Adrenal gland (tissue), 12 donors: ENCODE data around the gene HHIPL1. TPM values are rescaled to one million over a fixed set of nuclear protein-coding genes. Genes with fewer than 3 reads are reported as not detected.

Experiments used
- DNase-seq, 7 donors: peaks; one replicate each; pipeline ENCODE4 v3.0.0-alpha.2; 2019 to 2020
- H3K27ac ChIP-seq, 5 donors: fragments of 200-600 bp; sonication (generic) in 4 of 5; 1 replicate in 3 of 5; 2 replicates in 2 of 5; pipeline versions ENCODE4 v1.5.1 to v1.8.0; 2016 to 2020; ENCODE audit warnings: mild to moderate bottlenecking in 1 of 5
- H3K27me3 ChIP-seq: fragments of 200-600 bp; 2 replicates; pipeline ENCODE4 v1.8.0; 2021
- H3K36me3 ChIP-seq, 2 donors: fragments of 200-600 bp; replicated peaks in 1 of 2; 1 replicate in 1 of 2; 2 replicates in 1 of 2; pipeline versions ENCODE4 v1.5.1 to v1.8.0; 2018 to 2022
- H3K4me1 ChIP-seq, 2 donors: fragments of 200-600 bp; replicated peaks in 1 of 2; 1 replicate in 1 of 2; 2 replicates in 1 of 2; pipeline versions ENCODE4 v1.5.1 to v1.8.0; 2018 to 2021
- H3K4me3 ChIP-seq, 4 donors: fragments of 200-600 bp; sonication (generic) in 3 of 4; one replicate each; pipeline ENCODE4 v1.5.1; 2016 to 2018
- H3K9me3 ChIP-seq, 3 donors: fragments of 200-600 bp; sonication (generic) in 1 of 3; replicated peaks in 1 of 3; 1 replicate in 2 of 3; 2 replicates in 1 of 3; pipeline versions ENCODE4 v1.5.1 to v1.8.0; 2016 to 2021
- CTCF ChIP-seq, 6 experiments: fragments of 450-650 bp in 4 of 6; fragments of 200-600 bp in 2 of 6; sonication (generic) in 1 of 6; IDR thresholded peaks; 1 replicate in 5 of 6; 2 replicates in 1 of 6; pipeline versions ENCODE4 v1.5.1 to v1.8.0; 2016 to 2021; ENCODE audit warnings: antibody characterized with exemption in 6 of 6, mild to moderate bottlenecking in 2 of 6, moderate library complexity in 1 of 6
- POLR2A ChIP-seq, 2 donors: fragments of 450-650 bp; IDR thresholded peaks; one replicate each; pipeline ENCODE4 v1.6.1; 2017; ENCODE audit warnings: antibody characterized with exemption in 2 of 2, mild to moderate bottlenecking in 2 of 2, moderate library complexity in 1 of 2
- WGBS, 4 donors: extraction: QIAGEN DNeasy Blood & Tissue Kit in 2 of 4; methylation state at CpG; one replicate each; pipeline versions ENCODE4 v1.1.5 to v1.1.7; 2013 to 2017; 5-methylcytosine and 5-hydroxymethylcytosine counted together
- intact Hi-C, 2 donors: fragments of 100-400 bp; cut with DNase I; formaldehyde crosslinking; loops; one replicate each; pipeline versions ENCODE4 v1.14.1 to v1.15.0; 2022 to 2023
- polyA plus RNA-seq, 3 donors: library from polyadenylated mRNA; stranded (reverse); fragments of 200-250 nt in 2 of 3; fragments of 350-450 nt in 1 of 3; fragmentation: Illumina TruSeq in 1 of 3; extraction: RNeasy Lipid Tissue Mini Kit (QIAGEN cat#74804) in 1 of 3; gene quantifications; one replicate each; pipeline ENCODE4 v1.2.3, GENCODE V29; 2013 to 2014
- total RNA-seq, 9 donors: library from RNA; depleted of rRNA in 4 of 9; stranded (reverse); fragments of >200 nt in 4 of 9; fragments of 120-200 nt in 1 of 9; fragmentation: NEBNext Ultra II Directional in 1 of 9; extraction: Animal tissue kit (Norgen Biotek cat#: 25700) in 1 of 9; gene quantifications; one replicate each; pipeline versions ENCODE4 v1.1.0 to v1.2.4, GENCODE V29; 2013 to 2023
- donor health status: healthy with polysubstance abuse.
- donor health status: Bipolar disorder and iron deficiency.
- donor health status: DM: yes; HTN: yes; CAD: no.
- donor health status: DM: no; HTN: no; CAD: no.
- donor health status: DM: no; HTN: no; CAD: no.
- donor health status: DM: yes; HTN: yes; CAD: no.

The HHIPL1 gene
- total and polyA plus RNA-seq, 12 donors = 0.20 to 2.9 (median 1.3) TPM

DNA sequence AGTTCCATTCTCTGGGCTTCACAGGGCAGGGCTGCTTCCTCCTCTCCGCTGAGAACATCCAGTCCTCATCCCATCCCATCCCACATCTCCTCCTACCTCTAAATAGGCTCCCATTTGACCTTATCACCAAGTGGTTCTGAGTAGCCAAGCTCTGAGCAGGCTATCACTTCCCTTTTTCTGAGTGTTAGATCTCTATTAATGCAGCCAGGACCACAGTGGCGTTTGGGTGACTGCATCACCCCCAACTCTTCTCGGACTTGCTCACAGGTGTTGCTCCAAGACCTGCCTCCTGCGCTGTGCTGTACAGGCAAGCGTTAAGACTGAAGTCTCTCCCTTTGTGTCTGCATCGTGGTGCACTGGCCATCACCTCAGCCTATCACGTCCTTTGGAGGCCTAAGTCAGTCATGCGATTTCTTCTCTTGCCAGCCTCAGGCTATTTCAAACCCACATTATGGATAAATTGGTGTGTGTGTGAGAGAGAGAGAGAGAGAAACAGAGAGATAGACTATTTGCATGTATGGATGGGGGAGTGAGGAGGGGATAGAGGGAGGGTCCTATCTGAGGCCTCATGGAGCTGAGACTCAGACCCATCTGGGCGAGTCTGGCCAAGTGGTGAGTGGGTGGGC is 12.4 kb upstream of the HHIPL1 start:
- Histone ChIP-seq H3K4me3 (no peak overlapping the region), H3K27ac (no peak overlapping the region), H3K36me3 (no peaks in the 10 kb centered on the region), H3K27me3 (no peaks in the 10 kb centered on the region), H3K4me1 (no peaks in the 10 kb centered on the region), H3K9me3 (no peaks in the 10 kb centered on the region)
- no peak for DNase-seq
- no peak for TF ChIP-seq CTCF (IDR thresholded peaks at IDR 0.05)
- 83 to 96% (median 88%) methylated on average over 9 of the region's 9 CpGs for WGBS, 4 donors
- intact Hi-C loops = loop anchor here in 1 of 2 donors (5.0 kb wide), 1 partner anchor 115 kb away; no protein-coding TSS in a partner anchor

- Histone ChIP-seq H3K27ac (no peak overlapping the region), H3K36me3 (no peaks in the 10 kb centered on the region), H3K4me1 (no peaks in the 10 kb centered on the region), H3K27me3 (no peaks in the 10 kb centered on the region), H3K9me3 (no peaks in the 10 kb centered on the region), H3K4me3 (no peak overlapping the region)
- intact Hi-C loops = loop anchor here in 1 of 2 donors (5.0 kb wide), 1 partner anchor 116 kb away; no protein-coding TSS in a partner anchor
- 85 to 89% (median 86%) methylated on average over 2 to 3 of the region's 3 CpGs for WGBS, 4 donors
- no peak for TF ChIP-seq CTCF (IDR thresholded peaks at IDR 0.05)
- no peak for TF ChIP-seq POLR2A (IDR thresholded peaks at IDR 0.05)
- DNase-seq = no peak
Measured at GRCh38 chr14:99633141-99633540, 11.8 kb upstream of the HHIPL1 start.

DNA sequence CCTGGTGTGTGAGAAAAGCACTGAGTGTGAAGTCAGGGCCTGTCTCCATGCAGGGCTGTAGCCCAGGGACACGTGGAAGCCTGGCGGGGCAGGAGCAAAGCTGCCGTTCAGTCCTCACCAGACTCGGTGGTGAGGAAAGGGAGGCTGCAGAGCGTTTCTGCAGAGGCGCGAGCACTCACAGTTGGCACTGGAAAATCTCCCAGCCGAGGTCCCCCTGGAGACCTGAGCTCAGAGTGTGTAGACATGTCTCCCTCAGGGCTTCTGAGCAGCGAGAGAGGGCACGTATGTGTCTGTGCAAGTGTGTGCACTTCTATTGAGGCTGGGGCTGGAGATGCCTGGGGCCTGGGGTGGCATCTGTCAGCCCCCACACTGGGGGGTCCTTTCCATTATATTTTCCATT is 11.0 kb upstream of the HHIPL1 start:
- no peaks in the 10 kb centered on the region for H3K9me3 ChIP-seq
- no peak overlapping the region for H3K27ac ChIP-seq
- H3K36me3 ChIP-seq = no peaks in the 10 kb centered on the region
- intact Hi-C loops = loop anchor here in 1 of 2 donors (5.0 kb wide), 1 partner anchor 117 kb away; no protein-coding TSS in a partner anchor
- H3K4me1 ChIP-seq = no peaks in the 10 kb centered on the region
- H3K4me3 ChIP-seq = no peak overlapping the region
- DNase-seq = no peak
- no peaks in the 10 kb centered on the region for H3K27me3 ChIP-seq
- WGBS, 4 donors = 78 to 84% (median 82%) methylated on average over 10 of the region's 10 CpGs
- TF ChIP-seq POLR2A (IDR thresholded peaks at IDR 0.05) = no peak
- TF ChIP-seq CTCF (IDR thresholded peaks at IDR 0.05) = no peak

GRCh38 chr14:99634443-99634842 is 10.5 kb upstream of the HHIPL1 start:
- 74 to 91% (median 85%) methylated on average over 10 of the region's 10 CpGs for WGBS, 4 donors
- H3K4me1 ChIP-seq = no peaks in the 10 kb centered on the region

More at GRCh38 chr14:99634443-99634842, 10.5 kb upstream of the HHIPL1 start:
- H3K27me3 ChIP-seq = no peaks in the 10 kb centered on the region
- H3K27ac ChIP-seq = no peak overlapping the region
- intact Hi-C loops = loop anchor here in 1 of 2 donors (5.0 kb wide), 1 partner anchor 117 kb away; no protein-coding TSS in a partner anchor
- DNase-seq = no peak
- H3K4me3 ChIP-seq = no peak overlapping the region
- TF ChIP-seq POLR2A (IDR thresholded peaks at IDR 0.05) (no peak), CTCF (IDR thresholded peaks at IDR 0.05) (no peak)
- H3K9me3 ChIP-seq = no peaks in the 10 kb centered on the region
- no peaks in the 10 kb centered on the region for H3K36me3 ChIP-seq
